GM19099 (cell line): ENCODE data around the gene BBS12.

Source experiments
- POLR2A ChIP-seq: IDR thresholded peaks from 3 replicates; pipeline ENCODE4 v1.6.1; 2011; ENCODE audit warnings: low read depth; ENCODE audit not compliant: insufficient read length; ENCODE audit errors: extremely low read depth

The BBS12 gene

GRCh38 chr4:122732329-122733026, at the start of gene BBS12:
BBS12 (plus strand) TSS chr4:122732704; CDS start chr4:122741893, 9,189 bp downstream.
- TF ChIP-seq POLR2A, result peak; percentile 19

- TF ChIP-seq POLR2A, result no peak
These were observed 45.8 kb upstream of the BBS12 start for GRCh38 chr4:122686691-122687090.

GRCh38 chr4:122687531-122688061, 44.9 kb upstream of the BBS12 start:
- TF ChIP-seq POLR2A, result no peak

GRCh38 chr4:122688529-122689140, 43.9 kb upstream of the BBS12 start:
- TF ChIP-seq POLR2A, result no peak

GRCh38 chr4:122689972-122690371, 42.5 kb upstream of the BBS12 start:
- TF ChIP-seq POLR2A, result no peak

- no peak for TF ChIP-seq POLR2A
These were observed 40.5 kb upstream of the BBS12 start for GRCh38 chr4:122691988-122692387.

- no peak for TF ChIP-seq POLR2A
These were observed 39.6 kb upstream of the BBS12 start for GRCh38 chr4:122692641-122693520.

DNA sequence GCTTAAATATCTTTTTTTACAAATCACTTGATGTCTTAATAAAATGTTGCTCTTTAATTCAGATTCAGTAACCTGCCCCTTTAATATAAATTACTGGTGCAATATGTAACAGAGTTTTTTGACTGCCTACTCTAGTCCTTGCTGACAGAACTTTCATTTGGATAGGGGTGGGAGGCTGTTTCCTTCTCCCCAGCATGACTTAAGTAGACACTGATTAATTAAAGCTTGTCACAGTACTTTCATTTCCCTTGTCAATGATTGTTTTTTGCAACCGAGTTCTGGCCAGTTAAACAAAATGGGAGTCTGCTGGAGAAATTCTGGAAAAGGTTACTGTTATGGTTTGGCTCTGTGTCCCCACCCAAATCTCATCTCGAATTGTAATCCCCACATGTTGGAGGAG, 37.3 kb upstream of the BBS12 start:
- no peak for TF ChIP-seq POLR2A

- TF ChIP-seq POLR2A, result no peak
These were observed 32.3 kb upstream of the BBS12 start for GRCh38 chr4:122700178-122700725.

GRCh38 chr4:122701061-122701460, 31.4 kb upstream of the BBS12 start:
- TF ChIP-seq POLR2A, result no peak

DNA sequence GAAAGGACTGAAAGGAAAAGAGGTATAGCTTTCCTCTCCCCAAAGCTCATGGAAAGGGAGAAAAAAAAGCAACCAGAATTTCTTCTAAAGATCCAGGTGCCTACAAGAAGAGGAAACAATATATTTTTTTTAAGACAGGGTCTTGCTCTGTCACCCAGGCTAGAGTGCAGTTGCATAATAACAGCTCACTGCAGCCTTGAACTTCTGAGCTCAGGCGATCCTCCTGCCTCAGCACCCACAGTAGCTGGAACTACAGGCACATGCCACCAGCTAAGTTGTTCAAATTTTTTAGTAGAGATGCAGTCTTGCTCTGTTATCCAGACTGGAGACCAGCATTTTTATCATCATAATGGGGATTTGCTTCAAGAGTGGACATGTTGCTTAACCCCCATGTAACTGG, 30.5 kb upstream of the BBS12 start:
- TF ChIP-seq POLR2A, result no peak

DNA sequence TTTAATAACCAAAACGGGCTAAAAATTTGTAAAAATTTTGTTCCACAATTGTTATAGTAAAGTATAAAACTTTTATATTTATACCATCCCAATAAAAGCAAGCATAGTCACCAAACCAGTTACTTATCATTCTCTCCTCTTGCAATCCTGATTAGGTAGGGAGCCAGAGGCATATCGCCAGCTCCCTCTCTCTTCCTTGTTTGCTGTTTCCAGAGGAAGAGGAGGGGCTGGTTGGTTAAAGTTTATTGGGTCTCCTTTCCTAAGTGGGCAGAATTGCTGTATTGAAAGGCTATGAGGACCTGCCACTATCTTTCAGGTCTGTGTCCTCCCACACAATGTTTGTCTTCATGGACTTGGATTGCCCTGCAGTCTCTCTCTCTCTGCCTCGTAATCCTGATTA, 29.6 kb upstream of the BBS12 start:
- no peak for TF ChIP-seq POLR2A

DNA sequence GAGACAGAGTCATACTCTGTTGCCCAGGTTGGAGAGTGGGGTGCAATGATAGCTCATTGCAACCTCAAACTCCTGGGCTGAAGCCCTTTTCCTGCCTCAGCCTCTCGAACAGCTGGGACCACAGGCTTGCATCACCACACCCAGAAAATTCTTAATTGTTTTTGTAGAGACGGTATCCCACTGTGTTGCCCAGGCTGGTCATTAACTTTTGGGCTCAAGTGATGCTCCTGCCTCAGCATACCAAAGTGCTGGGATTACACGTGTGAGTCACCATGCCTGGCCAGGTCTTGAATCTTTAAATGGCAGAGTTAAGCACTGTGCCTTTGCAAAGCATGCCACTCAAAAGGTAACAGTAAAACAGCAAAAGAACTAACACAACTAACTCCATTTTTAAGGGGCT, 28.6 kb upstream of the BBS12 start:
- TF ChIP-seq POLR2A, result no peak

GRCh38 chr4:122705009-122705408, 27.5 kb upstream of the BBS12 start:
- TF ChIP-seq POLR2A, result no peak

- no peak for TF ChIP-seq POLR2A
These were observed 26.9 kb upstream of the BBS12 start for GRCh38 chr4:122705547-122706117.
